Endothelial cell of umbilical vein (primary cell): Measurements from ENCODE around the gene TBCD. TPM values are rescaled to one million over a fixed set of nuclear protein-coding genes. Genes with fewer than 3 reads are reported as not detected.

Experiments used
- BruUV-seq: library from RNA; stranded (reverse); fragments of 400-500 nt; replicated peaks from 2 replicates; lab custom pipeline; 2021; lab: Mats Ljungman, UMichigan
- CTCF ChIA-PET: fragments of 300-600, 350-600 bp; sonication (Branson Sonifier 250); formaldehyde crosslinking; loops from one replicate; lab custom pipeline; 2021; ENCODE audit warnings: antibody characterized with exemption, inconsistent platforms; lab: Charles Lee
- POLR2A ChIA-PET: fragments of 300-600, 350-600 bp; sonication (Branson Sonifier 250); formaldehyde crosslinking; loops from one replicate; lab custom pipeline; 2021; ENCODE audit warnings: antibody characterized with exemption, inconsistent platforms; lab: Charles Lee
- DNase-seq: peaks from one replicate; pipeline ENCODE4 v3.0.0-alpha.2; 2011; ENCODE audit warnings: low read depth, low spot score
- FAIRE-seq: peaks from 2 replicates; lab custom pipeline; 2011; peaks lifted over from hg19 to GRCh38; lab: Jason Lieb, UNC
- H2AFZ ChIP-seq: 2 replicates; pipeline ENCODE4 v1.6.0; 2012; ENCODE audit warnings: low read depth, low read length, control low read depth, inconsistent platforms
- H3K27ac ChIP-seq: 2 replicates; pipeline ENCODE4 v1.5.1; 2011; ENCODE audit warnings: low read depth, mild to moderate bottlenecking, control low read depth, low read length, moderate library complexity; ENCODE audit not compliant: insufficient read depth
- H3K27me3 ChIP-seq, 2 experiments: 2 replicates each; pipeline versions ENCODE4 v1.6.0 to v1.6.1; 2011; ENCODE audit warnings: low read length in 2 of 2, mixed read lengths in 1 of 2; ENCODE audit not compliant: control insufficient read depth in 2 of 2, insufficient read depth in 2 of 2
- H3K36me3 ChIP-seq, 2 experiments: 2 replicates in 1 of 2; 3 replicates in 1 of 2; pipeline ENCODE4 v1.5.1; 2011; ENCODE audit warnings: low read length in 2 of 2, mild to moderate bottlenecking in 1 of 2, moderate library complexity in 1 of 2; ENCODE audit not compliant: control insufficient read depth in 2 of 2, insufficient read depth in 2 of 2; ENCODE audit errors: extremely low read depth in 1 of 2
- H3K4me1 ChIP-seq: 3 replicates; pipeline ENCODE4 v1.5.1; 2011; ENCODE audit warnings: mild to moderate bottlenecking, low read length; ENCODE audit not compliant: control insufficient read depth, insufficient read depth; ENCODE audit errors: extremely low read depth
- H3K4me2 ChIP-seq: 2 replicates; pipeline ENCODE4 v1.6.1; 2011; ENCODE audit warnings: low read length, control low read depth, mixed read lengths; ENCODE audit not compliant: insufficient read depth
- H3K4me3 ChIP-seq, 3 experiments: fragments of 200-600 bp in 1 of 3; sonication (generic), shearing (Covaris generic) in 1 of 3; replicated peaks in 1 of 3; 2 replicates each; pipeline ENCODE4 v1.5.1; 2011 to 2016; ENCODE audit warnings: control low read depth in 3 of 3, low read length in 3 of 3, mild to moderate bottlenecking in 2 of 3, inconsistent platforms in 1 of 3, low read depth in 1 of 3, moderate library complexity in 1 of 3; ENCODE audit not compliant: insufficient read depth in 1 of 3
- H3K79me2 ChIP-seq: 2 replicates; pipeline ENCODE4 v1.6.0; 2012; ENCODE audit warnings: low read length, inconsistent platforms; ENCODE audit not compliant: control insufficient read depth, insufficient read depth
- H3K9ac ChIP-seq: replicated peaks from 2 replicates; pipeline ENCODE3; 2011; ENCODE audit warnings: low read length, control low read depth; ENCODE audit not compliant: insufficient read depth; ENCODE audit errors: extremely low read depth
- H3K9me1 ChIP-seq: replicated peaks from 3 replicates; pipeline ENCODE4 v1.6.0; 2011; ENCODE audit warnings: mild to moderate bottlenecking, low read length; ENCODE audit not compliant: control insufficient read depth, insufficient read depth; ENCODE audit errors: extremely low read depth
- H3K9me3 ChIP-seq: replicated peaks from 2 replicates; pipeline ENCODE4 v1.5.1; 2012; ENCODE audit warnings: low read length, inconsistent platforms; ENCODE audit not compliant: control insufficient read depth, insufficient read depth
- H4K20me1 ChIP-seq: replicated peaks from 2 replicates; pipeline ENCODE3; 2011; ENCODE audit warnings: mild to moderate bottlenecking, low read length; ENCODE audit not compliant: control insufficient read depth, insufficient read depth; ENCODE audit errors: extremely low read depth
- CTCF ChIP-seq, 2 donors: IDR thresholded peaks; 1 replicate in 1 of 2; 2 replicates in 1 of 2; pipeline ENCODE4 v1.5.1; 2011; ENCODE audit warnings: low read length in 2 of 2, mild to moderate bottlenecking in 2 of 2, moderate library complexity in 2 of 2, control low read depth in 1 of 2, inconsistent platforms in 1 of 2, low read depth in 1 of 2; ENCODE audit not compliant: insufficient read depth in 1 of 2; ENCODE audit errors: extremely low read depth in 1 of 2
- EZH2 ChIP-seq: IDR thresholded peaks from 2 replicates; pipeline ENCODE4 v1.6.1; 2012; ENCODE audit warnings: borderline replicate concordance, low read depth, mild to moderate bottlenecking, moderate library complexity, low read length, inconsistent platforms; ENCODE audit not compliant: severe bottlenecking
- FOS ChIP-seq: IDR thresholded peaks from 2 replicates; pipeline ENCODE4 v1.6.1; 2011; ENCODE audit warnings: mild to moderate bottlenecking, low read length, moderate library complexity, borderline replicate concordance; ENCODE audit not compliant: insufficient read depth
- GATA2 ChIP-seq: IDR thresholded peaks from 2 replicates; pipeline ENCODE4 v1.7.0; 2011; ENCODE audit warnings: low read depth, mild to moderate bottlenecking, moderate library complexity, mixed read lengths, low read length; ENCODE audit not compliant: insufficient read length, insufficient read depth
- JUN ChIP-seq: IDR thresholded peaks from 2 replicates; pipeline ENCODE4 v1.6.1; 2011; ENCODE audit warnings: borderline replicate concordance, low read depth; ENCODE audit not compliant: insufficient read length, insufficient read depth
- MAX ChIP-seq: IDR thresholded peaks from 2 replicates; pipeline ENCODE4 v1.6.1; 2011; ENCODE audit not compliant: insufficient read depth, insufficient read length
- MYC ChIP-seq: IDR thresholded peaks from one replicate; pipeline ENCODE4 v1.6.1; 2011; ENCODE audit warnings: mild to moderate bottlenecking, low read depth, low read length
- POLR2A ChIP-seq: IDR thresholded peaks from 2 replicates; pipeline ENCODE4 v1.6.1; 2012; ENCODE audit warnings: low read depth, mild to moderate bottlenecking, control low read depth, low read length
- POLR2AphosphoS5 ChIP-seq: IDR thresholded peaks from 2 replicates; pipeline ENCODE4 v1.6.1; 2012; ENCODE audit warnings: low read depth, mild to moderate bottlenecking, control low read depth, low read length, moderate library complexity; ENCODE audit not compliant: insufficient read depth
- dilution Hi-C: fragments of 300-500 bp; cut with MboI; formaldehyde crosslinking; loops from one replicate; pipeline ENCODE4 v1.15.0; 2019; ENCODE audit warnings: low sequenced_read_pairs; ENCODE audit not compliant: extremely low pct_ligation_motif_present
- intact Hi-C: fragments of 100-400 bp; cut with micrococcal nuclease; formaldehyde crosslinking; loops from one replicate; pipeline ENCODE4 v1.10.0; 2022
- polyA plus RNA-seq, 4 experiments: library from polyadenylated mRNA; depleted of rRNA in 3 of 4; stranded (reverse) in 3 of 4; unstranded in 1 of 4; fragments of >200 nt; gene quantifications; 2 replicates each; pipeline versions ENCODE4 v1.2.1 to v1.2.3, GENCODE V29; 2011 to 2012; ENCODE audit warnings: missing spikeins in 1 of 4
- total RNA-seq: library from RNA; stranded (reverse); gene quantifications from 2 replicates; pipeline ENCODE4 v1.2.3, GENCODE V29; 2021

TBCD gene
- total and polyA plus RNA-seq, 2 donors (not counting 3 experiments of a cell fraction or from before 2014, with no cell fraction given): 121 to 145 TPM

GRCh38 chr17:82713071-82713723, 38.7 kb upstream of the TBCD start:
- Histone ChIP-seq H3K4me1 (peaks cover 12% of the 10 kb centered on the region), H3K9me1 (no peaks in the 10 kb centered on the region), H3K4me2 (no peak overlapping the region), H2AFZ (no peak overlapping the region), H4K20me1 (no peaks in the 10 kb centered on the region), H3K79me2 (peaks cover 11% of the 10 kb centered on the region), H3K9me3 (no peaks in the 10 kb centered on the region), H3K27ac (no peak overlapping the region), H3K27me3 (no peaks in the 10 kb centered on the region), H3K9ac (no peak overlapping the region), H3K36me3 (no peaks in the 10 kb centered on the region), H3K4me3 (no peak overlapping the region)
- TF ChIP-seq MAX: no peak
- TF ChIP-seq JUN: no peak
- TF ChIP-seq POLR2AphosphoS5: no peak
- TF ChIP-seq MYC: no peak
- no peak for TF ChIP-seq EZH2
- no peak for TF ChIP-seq FOS
- no peak for TF ChIP-seq GATA2
- TF ChIP-seq CTCF (IDR thresholded peaks at IDR 0.05; ENCODE audit: extremely low read depth in 1 of 2, insufficient read depth in 1 of 2, low read depth in 1 of 2, low read length in 2 of 2): no peak
- TF ChIP-seq POLR2A: no peak
- ChIA-PET CTCF (no interaction called here), POLR2A (no interaction called here)
- FAIRE-seq (no peak), DNase-seq (no peak)
- dilution Hi-C loops: no loop called here
- intact Hi-C loops: no loop called here
- no TSS peak for BruUV-seq
